GM23338 (cell line): ENCODE results near the gene ANKZF1. TPM values are rescaled to one million over a fixed set of nuclear protein-coding genes. Genes with fewer than 3 reads are reported as not detected.

ENCODE experiments used
- ATAC-seq: fragments of 200-7000 bp; cut with Tn5 transposase; 3 replicates; pipeline ENCODE4 v1.9.1; 2020
- DNase-seq: peaks from one replicate; pipeline ENCODE4 v3.0.0-alpha.2; 2015; ENCODE audit warnings: low spot score
- H2AFZ ChIP-seq: fragments of 200-600 bp; sonication (generic); 2 replicates; pipeline ENCODE4 v1.8.0; 2016; ENCODE audit warnings: antibody characterized with exemption, mild to moderate bottlenecking, moderate library complexity
- H3F3A ChIP-seq: fragments of 200-600 bp; sonication (generic); replicated peaks from 2 replicates; pipeline ENCODE4 v1.8.0; 2017; ENCODE audit warnings: antibody characterized with exemption, mixed run types, low read depth
- H3K27ac ChIP-seq: fragments of 200-600 bp; sonication (generic); 2 replicates; pipeline ENCODE4 v1.6.1; 2016; ENCODE audit warnings: low read depth
- H3K27me3 ChIP-seq: fragments of 200-600 bp; sonication (generic); 2 replicates; pipeline ENCODE4 v1.8.0; 2016; ENCODE audit warnings: mild to moderate bottlenecking, mixed run types, moderate library complexity; ENCODE audit not compliant: insufficient read depth
- H3K36me3 ChIP-seq: fragments of 200-600 bp; sonication (generic); 2 replicates; pipeline ENCODE4 v1.8.0; 2016; ENCODE audit warnings: mild to moderate bottlenecking; ENCODE audit not compliant: insufficient read depth
- H3K4me1 ChIP-seq: fragments of 200-600 bp; sonication (generic); 2 replicates; pipeline ENCODE4 v1.8.0; 2016; ENCODE audit warnings: mild to moderate bottlenecking, moderate library complexity; ENCODE audit not compliant: insufficient read depth
- H3K4me2 ChIP-seq: fragments of 200-600 bp; sonication (generic); 2 replicates; pipeline ENCODE4 v1.7.1; 2017; ENCODE audit warnings: mixed run types
- H3K4me3 ChIP-seq: fragments of 200-600 bp; sonication (generic); 2 replicates; pipeline ENCODE4 v1.6.1; 2016; ENCODE audit warnings: mixed run types
- H3K79me2 ChIP-seq: fragments of 200-600 bp; sonication (generic); replicated peaks from 2 replicates; pipeline ENCODE4 v1.8.0; 2017; ENCODE audit warnings: mild to moderate bottlenecking; ENCODE audit not compliant: insufficient read depth
- H3K9me2 ChIP-seq: fragments of 200-600 bp; sonication (generic); 2 replicates; pipeline ENCODE4 v1.8.0; 2017; ENCODE audit not compliant: insufficient read depth
- H4K20me1 ChIP-seq: fragments of 200-600 bp; sonication (generic); replicated peaks from 2 replicates; pipeline ENCODE4 v1.8.0; 2017; ENCODE audit warnings: mild to moderate bottlenecking; ENCODE audit not compliant: insufficient read depth
- H3K27ac Mint-ChIP-seq: 2 replicates; pipeline ENCODE4 v1.8.0; 2020; ENCODE audit warnings: inconsistent platforms, mild to moderate bottlenecking, moderate library complexity, mixed read lengths
- H3K27me3 Mint-ChIP-seq: 3 replicates; pipeline ENCODE4 v1.8.0; 2022; ENCODE audit warnings: low read depth, mild to moderate bottlenecking, moderate library complexity, mixed read lengths, inconsistent platforms; ENCODE audit not compliant: insufficient read depth, poor library complexity
- H3K36me3 Mint-ChIP-seq: 3 replicates; pipeline ENCODE4 v1.8.0; 2021; ENCODE audit warnings: low read depth, mild to moderate bottlenecking, inconsistent platforms, moderate library complexity, mixed read lengths
- H3K4me1 Mint-ChIP-seq: 3 replicates; pipeline ENCODE4 v1.8.0; 2020; ENCODE audit warnings: mild to moderate bottlenecking, inconsistent platforms, mixed read lengths
- H3K4me3 Mint-ChIP-seq: 3 replicates; pipeline ENCODE4 v1.8.0; 2021; ENCODE audit warnings: moderate library complexity, mild to moderate bottlenecking, inconsistent platforms, mixed read lengths
- H3K9me3 Mint-ChIP-seq: 3 replicates; pipeline ENCODE4 v1.8.0; 2020; ENCODE audit warnings: moderate library complexity, mild to moderate bottlenecking, inconsistent platforms, mixed read lengths
- CREB1 ChIP-seq: fragments of 250-450 bp; sonication (Bioruptor Pico); IDR thresholded peaks from 2 replicates; pipeline ENCODE4 v1.5.0; 2020; ENCODE audit warnings: low read depth, mild to moderate bottlenecking, moderate library complexity
- POLR2AphosphoS5 ChIP-seq: IDR thresholded peaks from 2 replicates; pipeline ENCODE4 v1.6.1; 2016; ENCODE audit warnings: antibody characterized with exemption, low read depth
- ZNF114 ChIP-seq: fragments of 250-450 bp; sonication (Bioruptor Pico); IDR thresholded peaks from 2 replicates; pipeline ENCODE4 v1.5.0; 2020; ENCODE audit warnings: mild to moderate bottlenecking, moderate library complexity
- long read RNA-seq: library from polyadenylated mRNA; unstranded; transcript quantifications from one replicate; pipeline ENCODE4 v2.0.0, GENCODE V29; 2020; ENCODE audit not compliant: unreplicated experiment
- polyA plus RNA-seq: library from polyadenylated mRNA; unstranded; fragments of >200 nt; fragmentation: Nextera tagmentation; extraction: Ambion mirVana; gene quantifications from 2 replicates; pipeline ENCODE4 v1.2.1, GENCODE V29; 2016
- total RNA-seq: library from RNA; depleted of rRNA; stranded (reverse); fragments of >200 nt; shearing (Covaris generic); gene quantifications from 2 replicates; pipeline ENCODE4 v1.2.3, GENCODE V29; 2014; rRNA removed
- TF ChIP-seq, protein P1 (sequence below): fragments of 250-450 bp; sonication (Bioruptor Pico); IDR thresholded peaks from 2 replicates; pipeline ENCODE4 v1.5.0; 2020; ENCODE audit warnings: mild to moderate bottlenecking, moderate library complexity

The ANKZF1 gene
- total RNA-seq, result 51.2 and 61.9 TPM in 2 replicates
- 29.9 TPM in 2 replicates for polyA plus RNA-seq
- long read RNA-seq, transcript ANKZF1-201 (14 exons, 2,579 nt), result major isoform, 5 of 16 reads
- long read RNA-seq, partial matches to known transcripts, result 6 of 16 reads
- long read RNA-seq, other reads (novel, unspliced or antisense), result 4 of 16 reads

GRCh38 chr2:219229305-219230058 is at the start of gene ANKZF1, which contains the start of gene ATG9A:
Gene ANKZF1 (plus strand): TSS chr2:219229806. CDS start chr2:219230258, 452 bp downstream.
Gene ATG9A (minus strand): TSS chr2:219229636. CDS start chr2:219228024, 1,612 bp downstream.
- Histone ChIP-seq H3K4me2 (peak within 1 kb of the TSS; percentile 96), H3K79me2 (peaks cover 21% of the 10 kb centered on the region), H3K4me1 (peaks cover 12% of the 10 kb centered on the region), H3K9me2 (no peaks in the 10 kb centered on the region), H4K20me1 (peaks cover 3% of the 10 kb centered on the region), H3K36me3 (peaks cover 17% of the 10 kb centered on the region), H3K27me3 (no peaks in the 10 kb centered on the region), H3F3A (peaks cover 7% of the 10 kb centered on the region), H3K27ac (peak within 1 kb of the TSS; percentile 92), H2AFZ (peak within 1 kb of the TSS; percentile 65), H3K4me3 (peak within 1 kb of the TSS; percentile 76)
- Mint-ChIP-seq H3K4me1 (peaks cover 11% of the 10 kb centered on the region), H3K4me3 (peak within 1 kb of the TSS; percentile 97), H3K27me3 (peaks cover 10% of the 10 kb centered on the region), H3K27ac (peak within 1 kb of the TSS; percentile 99), H3K9me3 (peaks cover 2% of the 10 kb centered on the region; the same call in 1 of the 3 replicates), H3K36me3 (peaks cover 49% of the 10 kb centered on the region)
- peak; percentile 96 for ATAC-seq
- peak; percentile 100 for DNase-seq
- TF ChIP-seq, protein P1, sequence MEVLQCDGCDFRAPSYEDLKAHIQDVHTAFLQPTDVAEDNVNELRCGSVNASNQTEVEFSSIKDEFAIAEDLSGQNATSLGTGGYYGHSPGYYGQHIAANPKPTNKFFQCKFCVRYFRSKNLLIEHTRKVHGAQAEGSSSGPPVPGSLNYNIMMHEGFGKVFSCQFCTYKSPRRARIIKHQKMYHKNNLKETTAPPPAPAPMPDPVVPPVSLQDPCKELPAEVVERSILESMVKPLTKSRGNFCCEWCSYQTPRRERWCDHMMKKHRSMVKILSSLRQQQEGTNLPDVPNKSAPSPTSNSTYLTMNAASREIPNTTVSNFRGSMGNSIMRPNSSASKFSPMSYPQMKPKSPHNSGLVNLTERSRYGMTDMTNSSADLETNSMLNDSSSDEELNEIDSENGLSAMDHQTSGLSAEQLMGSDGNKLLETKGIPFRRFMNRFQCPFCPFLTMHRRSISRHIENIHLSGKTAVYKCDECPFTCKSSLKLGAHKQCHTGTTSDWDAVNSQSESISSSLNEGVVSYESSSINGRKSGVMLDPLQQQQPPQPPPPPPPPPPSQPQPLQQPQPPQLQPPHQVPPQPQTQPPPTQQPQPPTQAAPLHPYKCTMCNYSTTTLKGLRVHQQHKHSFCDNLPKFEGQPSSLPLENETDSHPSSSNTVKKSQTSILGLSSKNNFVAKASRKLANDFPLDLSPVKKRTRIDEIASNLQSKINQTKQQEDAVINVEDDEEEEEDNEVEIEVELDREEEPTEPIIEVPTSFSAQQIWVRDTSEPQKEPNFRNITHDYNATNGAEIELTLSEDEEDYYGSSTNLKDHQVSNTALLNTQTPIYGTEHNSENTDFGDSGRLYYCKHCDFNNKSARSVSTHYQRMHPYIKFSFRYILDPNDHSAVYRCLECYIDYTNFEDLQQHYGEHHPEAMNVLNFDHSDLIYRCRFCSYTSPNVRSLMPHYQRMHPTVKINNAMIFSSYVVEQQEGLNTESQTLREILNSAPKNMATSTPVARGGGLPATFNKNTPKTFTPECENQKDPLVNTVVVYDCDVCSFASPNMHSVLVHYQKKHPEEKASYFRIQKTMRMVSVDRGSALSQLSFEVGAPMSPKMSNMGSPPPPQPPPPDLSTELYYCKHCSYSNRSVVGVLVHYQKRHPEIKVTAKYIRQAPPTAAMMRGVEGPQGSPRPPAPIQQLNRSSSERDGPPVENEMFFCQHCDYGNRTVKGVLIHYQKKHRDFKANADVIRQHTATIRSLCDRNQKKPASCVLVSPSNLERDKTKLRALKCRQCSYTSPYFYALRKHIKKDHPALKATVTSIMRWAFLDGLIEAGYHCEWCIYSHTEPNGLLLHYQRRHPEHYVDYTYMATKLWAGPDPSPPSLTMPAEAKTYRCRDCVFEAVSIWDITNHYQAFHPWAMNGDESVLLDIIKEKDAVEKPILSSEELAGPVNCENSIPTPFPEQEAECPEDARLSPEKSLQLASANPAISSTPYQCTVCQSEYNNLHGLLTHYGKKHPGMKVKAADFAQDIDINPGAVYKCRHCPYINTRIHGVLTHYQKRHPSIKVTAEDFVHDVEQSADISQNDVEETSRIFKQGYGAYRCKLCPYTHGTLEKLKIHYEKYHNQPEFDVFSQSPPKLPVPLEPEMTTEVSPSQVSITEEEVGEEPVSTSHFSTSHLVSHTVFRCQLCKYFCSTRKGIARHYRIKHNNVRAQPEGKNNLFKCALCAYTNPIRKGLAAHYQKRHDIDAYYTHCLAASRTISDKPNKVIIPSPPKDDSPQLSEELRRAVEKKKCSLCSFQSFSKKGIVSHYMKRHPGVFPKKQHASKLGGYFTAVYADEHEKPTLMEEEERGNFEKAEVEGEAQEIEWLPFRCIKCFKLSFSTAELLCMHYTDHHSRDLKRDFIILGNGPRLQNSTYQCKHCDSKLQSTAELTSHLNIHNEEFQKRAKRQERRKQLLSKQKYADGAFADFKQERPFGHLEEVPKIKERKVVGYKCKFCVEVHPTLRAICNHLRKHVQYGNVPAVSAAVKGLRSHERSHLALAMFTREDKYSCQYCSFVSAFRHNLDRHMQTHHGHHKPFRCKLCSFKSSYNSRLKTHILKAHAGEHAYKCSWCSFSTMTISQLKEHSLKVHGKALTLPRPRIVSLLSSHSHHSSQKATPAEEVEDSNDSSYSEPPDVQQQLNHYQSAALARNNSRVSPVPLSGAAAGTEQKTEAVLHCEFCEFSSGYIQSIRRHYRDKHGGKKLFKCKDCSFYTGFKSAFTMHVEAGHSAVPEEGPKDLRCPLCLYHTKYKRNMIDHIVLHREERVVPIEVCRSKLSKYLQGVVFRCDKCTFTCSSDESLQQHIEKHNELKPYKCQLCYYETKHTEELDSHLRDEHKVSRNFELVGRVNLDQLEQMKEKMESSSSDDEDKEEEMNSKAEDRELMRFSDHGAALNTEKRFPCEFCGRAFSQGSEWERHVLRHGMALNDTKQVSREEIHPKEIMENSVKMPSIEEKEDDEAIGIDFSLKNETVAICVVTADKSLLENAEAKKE (CRISPR knock-in tag), result no peak
- peak; percentile 97 for TF ChIP-seq POLR2AphosphoS5
- peak; percentile 87 for TF ChIP-seq CREB1 (CRISPR knock-in tag)
- TF ChIP-seq ZNF114 (CRISPR knock-in tag), result 0 out of 2 replicates have a peak, but pooled peaks have one; percentile 21
